HT1080 (cell line): ENCODE measurements around the gene CPED1. TPM values are rescaled to one million over a fixed set of nuclear protein-coding genes. Genes with fewer than 3 reads are reported as not detected.

Experiments
- DNase-seq: peaks from one replicate; pipeline ENCODE4 v3.0.0-alpha.2; 2015; ENCODE audit warnings: low read depth
- total RNA-seq: library from RNA; depleted of rRNA; stranded (reverse); fragments of >200 nt; shearing (Covaris generic); gene quantifications from 2 replicates; pipeline ENCODE4 v1.2.3, GENCODE V29; 2014

Gene CPED1
- total RNA-seq, 1 experiment from 2014 or later: 18.1 TPM

DNA sequence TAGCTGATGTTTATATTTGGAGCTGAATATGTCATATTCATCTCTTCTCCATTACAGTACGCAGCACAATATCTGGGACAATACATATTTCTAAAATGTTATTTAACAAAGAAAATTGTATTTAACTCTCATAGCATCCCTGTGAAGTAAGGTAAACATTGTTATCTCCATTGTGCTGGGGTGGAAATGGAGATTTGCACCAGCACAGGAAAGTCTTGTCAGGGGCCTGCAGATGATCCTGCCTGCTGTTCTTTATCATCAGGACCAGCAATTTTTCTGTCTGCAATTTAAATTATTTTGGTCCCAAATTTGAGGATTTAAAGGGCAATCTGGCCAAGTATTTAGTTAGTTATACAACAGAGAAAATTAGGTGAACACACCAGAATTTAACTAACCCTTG lies 144.4 kb downstream of the CPED1 start:
- no peak for DNase-seq

DNA sequence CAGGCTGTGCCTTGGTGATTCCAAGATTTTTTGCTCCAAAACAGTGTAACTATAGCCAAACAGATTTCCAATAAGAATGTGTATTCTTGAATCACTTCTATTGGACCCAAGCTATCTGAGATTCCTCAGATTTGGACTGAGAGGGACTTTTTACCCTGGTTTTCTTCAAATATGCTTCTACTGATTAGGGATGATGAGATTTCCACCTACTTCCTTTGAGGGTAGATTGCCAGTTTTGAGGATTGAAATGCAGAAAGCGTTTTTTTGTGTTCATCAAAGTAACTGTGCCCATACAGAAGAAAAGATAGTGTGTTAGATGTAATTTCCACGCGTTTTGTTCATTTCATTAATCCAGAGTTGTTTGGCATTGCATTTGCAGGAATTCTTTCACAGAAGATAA lies 144.9 kb downstream of the CPED1 start:
- no peak for DNase-seq

DNA sequence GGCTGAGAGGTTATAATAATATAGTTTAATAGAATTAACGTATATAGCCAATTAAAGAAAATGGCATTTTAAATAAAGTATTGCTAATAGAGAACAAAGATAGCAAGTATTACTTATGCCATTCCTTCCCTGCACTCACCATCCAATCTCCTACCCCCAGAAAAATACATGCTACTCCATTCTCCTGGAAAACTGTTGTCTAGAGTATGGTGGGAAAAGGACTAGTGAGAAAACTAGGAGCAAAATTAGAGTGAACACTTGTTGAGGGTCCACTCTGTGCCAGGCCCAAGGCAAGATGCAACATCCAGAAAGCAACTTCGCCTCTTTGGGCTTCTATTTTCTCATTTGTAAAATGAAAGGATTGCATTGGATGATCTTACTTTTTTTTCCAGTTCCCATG lies 149.1 kb downstream of the CPED1 start:
- DNase-seq: no peak

- no peak for DNase-seq
These were observed 149.9 kb downstream of the CPED1 start for GRCh38 chr7:121138262-121138933.

GRCh38 chr7:121139427-121139826 lies 150.9 kb downstream of the CPED1 start:
- no peak for DNase-seq

GRCh38 chr7:121140790-121141189 lies 152.3 kb downstream of the CPED1 start:
- no peak for DNase-seq

DNA sequence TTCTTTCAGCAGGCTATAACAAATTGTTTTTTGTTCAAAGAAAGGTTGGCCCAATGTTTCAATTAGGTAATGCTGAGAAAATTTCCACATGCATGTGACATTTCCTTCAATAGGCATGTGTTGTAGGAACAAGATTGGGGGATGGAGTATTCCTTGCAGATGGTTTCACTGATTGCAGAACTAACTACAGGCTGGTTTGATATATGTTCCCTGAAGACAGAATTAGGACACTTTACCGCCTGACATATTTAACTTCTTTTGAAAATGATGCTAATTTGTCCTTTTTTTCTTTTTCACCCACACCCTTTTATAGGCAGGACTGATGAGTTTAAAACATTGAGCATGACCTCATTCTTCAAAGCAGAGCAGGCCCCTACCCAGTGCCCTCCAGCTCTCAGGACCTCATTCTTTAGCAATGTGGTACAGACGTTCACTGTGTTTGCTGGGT lies 163.3 kb downstream of the CPED1 start:
- no peak for DNase-seq

- DNase-seq: no peak
These were observed 164.9 kb downstream of the CPED1 start for GRCh38 chr7:121153411-121153810.

- DNase-seq: no peak
These were observed 165.5 kb downstream of the CPED1 start for GRCh38 chr7:121153995-121154394.

GRCh38 chr7:121156825-121157224 lies 168.3 kb downstream of the CPED1 start:
- no peak for DNase-seq

DNA sequence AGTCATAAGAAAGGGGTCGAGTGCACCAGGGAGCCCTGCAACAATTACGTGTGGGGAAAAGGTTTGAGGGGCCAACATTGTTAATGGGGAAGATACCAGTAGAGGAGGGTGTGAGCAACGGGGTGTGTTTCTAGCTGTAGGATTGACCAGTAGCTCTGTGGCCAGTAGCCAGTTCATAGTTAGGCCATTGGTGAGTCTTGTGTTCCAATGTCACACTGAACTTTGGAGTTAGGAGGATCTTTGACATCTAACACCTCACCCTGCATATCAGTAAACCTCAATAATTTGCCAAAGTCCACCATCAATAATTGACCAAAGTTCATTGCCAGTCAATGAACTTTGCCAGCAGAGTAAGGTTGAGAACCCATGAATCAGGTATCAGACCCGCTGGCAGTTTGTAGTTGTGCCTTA lies 168.8 kb downstream of the CPED1 start:
- DNase-seq: no peak

- no peak for DNase-seq
These were observed 169.5 kb downstream of the CPED1 start for GRCh38 chr7:121157885-121158590.

DNA sequence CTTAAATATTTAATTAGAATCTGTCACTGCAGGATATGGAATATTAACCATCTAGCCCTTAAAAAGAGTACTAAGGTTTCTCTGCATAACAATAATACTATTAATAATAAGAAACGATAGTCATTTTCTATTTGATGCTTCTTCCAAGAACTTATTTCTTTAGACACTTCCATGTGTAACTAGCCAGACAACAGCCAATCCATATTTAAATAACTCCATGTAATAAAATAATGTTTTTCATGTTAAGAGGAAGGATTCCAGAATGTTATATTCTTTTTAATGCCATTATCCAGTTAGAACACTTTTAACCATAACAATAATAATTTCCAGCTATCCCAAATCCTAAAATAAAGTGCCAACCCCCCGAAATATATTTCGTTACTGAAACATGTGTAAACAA lies 170.2 kb downstream of the CPED1 start:
- DNase-seq: no peak

- no peak for DNase-seq
These were observed 171.0 kb downstream of the CPED1 start for GRCh38 chr7:121159553-121159952.

DNA sequence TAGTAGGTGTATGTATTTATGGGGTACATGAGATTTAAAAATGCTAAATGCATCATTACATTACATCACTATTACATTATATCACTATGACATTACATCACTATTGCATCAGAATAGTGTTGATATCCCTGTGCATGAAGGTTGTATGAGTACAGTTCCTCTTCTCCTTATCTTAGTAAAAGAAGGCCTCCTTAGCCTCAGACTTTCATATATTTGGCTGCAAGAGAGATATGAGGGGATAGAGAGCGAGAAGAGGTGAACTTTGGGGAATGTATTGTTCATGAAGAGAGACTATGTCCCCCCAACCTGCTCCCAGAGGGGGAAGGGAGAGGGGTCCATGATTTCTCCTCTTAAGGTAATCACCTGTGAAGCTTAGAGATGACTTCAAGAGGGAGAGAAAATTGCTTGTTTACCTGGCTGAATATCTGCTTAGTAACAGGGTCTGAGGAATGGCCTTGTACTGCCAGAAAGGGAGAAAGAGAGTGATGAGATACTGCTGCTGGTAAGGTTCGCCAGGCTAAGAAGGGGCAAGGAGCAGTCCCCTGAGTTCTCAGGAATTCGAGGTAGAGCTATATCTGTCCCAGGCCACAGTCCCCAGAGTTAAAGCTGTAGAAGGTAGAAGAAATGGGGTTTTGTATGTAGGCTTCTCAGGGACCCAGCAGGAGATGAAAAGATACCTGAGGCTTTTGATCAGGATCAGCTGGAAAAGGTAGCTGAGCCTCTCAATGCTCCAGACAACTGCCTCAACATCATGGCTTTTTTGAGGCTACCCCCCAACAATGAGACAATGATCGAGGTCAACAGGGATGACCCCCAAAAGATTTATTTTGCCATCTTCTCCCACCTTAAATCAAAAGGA lies 171.9 kb downstream of the CPED1 start:
- no peak for DNase-seq

GRCh38 chr7:121163699-121164098 lies 175.2 kb downstream of the CPED1 start:
- no peak for DNase-seq

GRCh38 chr7:121164247-121164646 lies 175.7 kb downstream of the CPED1 start:
- DNase-seq: no peak

GRCh38 chr7:121166916-121167315 lies 178.4 kb downstream of the CPED1 start:
- no peak for DNase-seq

- no peak for DNase-seq
These were observed 179.5 kb downstream of the CPED1 start for GRCh38 chr7:121167971-121168370.

- DNase-seq: no peak
These were observed 181.0 kb downstream of the CPED1 start for GRCh38 chr7:121169469-121169868.

DNA sequence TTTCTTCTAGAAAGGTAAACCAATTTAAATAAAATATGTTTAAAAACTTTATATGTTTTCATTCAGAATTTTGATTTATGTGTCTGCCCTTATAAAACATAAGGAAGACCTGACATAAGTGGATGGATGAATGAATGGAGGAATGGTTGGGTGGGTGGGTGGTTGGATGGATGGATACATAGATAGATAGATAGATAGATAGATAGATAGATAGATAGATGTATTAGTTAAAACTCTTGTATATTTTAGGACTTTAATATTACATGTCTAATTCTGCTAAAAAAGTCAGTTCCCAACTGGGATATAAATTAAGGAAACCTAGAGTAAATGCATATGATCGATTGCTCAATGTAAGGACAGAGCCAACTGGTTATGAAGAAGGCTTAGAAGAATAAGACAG lies 184.0 kb downstream of the CPED1 start:
- no peak for DNase-seq

GRCh38 chr7:121175826-121176225 lies 187.3 kb downstream of the CPED1 start:
- DNase-seq: no peak
